ENCODE data around the gene PRKAG2. TPM values are rescaled to one million over a fixed set of nuclear protein-coding genes. Genes with fewer than 3 reads are reported as not detected.

The PRKAG2 gene
- total RNA-seq, 2 donors from 2014 or later: 41.3 to 51.8 TPM

- H3K27ac Mint-ChIP-seq: no peak overlapping the region
- ATAC-seq (no peak), DNase-seq (no peak)
- no peaks in the 10 kb centered on the region for H3K9me3 ChIP-seq (ENCODE audit: control insufficient read depth, low read length, poor library complexity, severe bottlenecking)
- peaks cover 6% of the 10 kb centered on the region for H3K36me3 Mint-ChIP-seq (ENCODE audit: low read depth)
- no peak overlapping the region for H3K4me3 Mint-ChIP-seq
- H3K4me1 Mint-ChIP-seq: peaks cover 11% of the 10 kb centered on the region
- H3K27me3 Mint-ChIP-seq: no peaks in the 10 kb centered on the region
These were observed 232.4 kb downstream of the PRKAG2 start for GRCh38 chr7:151644554-151644953.

- Mint-ChIP-seq H3K27ac (no peak overlapping the region), H3K27me3 (no peaks in the 10 kb centered on the region), H3K4me3 (no peak overlapping the region), H3K4me1 (peaks cover 10% of the 10 kb centered on the region), H3K36me3 (ENCODE audit: low read depth) (peaks cover 5% of the 10 kb centered on the region)
- DNase-seq: no peak
- H3K9me3 ChIP-seq (ENCODE audit: control insufficient read depth, low read length, poor library complexity, severe bottlenecking): no peaks in the 10 kb centered on the region
- no peak for ATAC-seq
These were observed 234.2 kb downstream of the PRKAG2 start for GRCh38 chr7:151642746-151643145.

GRCh38 chr7:151641587-151641986, 235.3 kb downstream of the PRKAG2 start:
- Mint-ChIP-seq H3K4me1 (peaks cover 7% of the 10 kb centered on the region), H3K36me3 (ENCODE audit: low read depth) (no peaks in the 10 kb centered on the region), H3K27me3 (no peaks in the 10 kb centered on the region), H3K27ac (no peak overlapping the region), H3K4me3 (no peak overlapping the region)
- no peak for DNase-seq
- ATAC-seq: no peak
- no peaks in the 10 kb centered on the region for H3K9me3 ChIP-seq (ENCODE audit: control insufficient read depth, low read length, poor library complexity, severe bottlenecking)

- no peak overlapping the region for H3K4me3 Mint-ChIP-seq
These were observed 239.1 kb downstream of the PRKAG2 start for GRCh38 chr7:151637781-151638261.

GRCh38 chr7:151634643-151635042, 242.3 kb downstream of the PRKAG2 start:
- H3K27ac Mint-ChIP-seq: no peak overlapping the region
- peaks cover 2% of the 10 kb centered on the region for H3K36me3 Mint-ChIP-seq (ENCODE audit: low read depth)
- H3K27me3 Mint-ChIP-seq: no peaks in the 10 kb centered on the region
- H3K4me1 Mint-ChIP-seq: peaks cover 15% of the 10 kb centered on the region
- H3K9me3 ChIP-seq (ENCODE audit: control insufficient read depth, low read length, poor library complexity, severe bottlenecking): no peaks in the 10 kb centered on the region
- no peak for DNase-seq
- no peak overlapping the region for H3K4me3 Mint-ChIP-seq
- ATAC-seq: no peak

More at GRCh38 chr7:151637781-151638261, 239.1 kb downstream of the PRKAG2 start:
- no peak for ATAC-seq
- no peaks in the 10 kb centered on the region for H3K36me3 Mint-ChIP-seq (ENCODE audit: low read depth)
- no peaks in the 10 kb centered on the region for H3K27me3 Mint-ChIP-seq
- H3K27ac Mint-ChIP-seq: no peak overlapping the region
- no peak for DNase-seq
- peaks cover 10% of the 10 kb centered on the region for H3K4me1 Mint-ChIP-seq
- H3K9me3 ChIP-seq (ENCODE audit: control insufficient read depth, low read length, poor library complexity, severe bottlenecking): no peaks in the 10 kb centered on the region

GRCh38 chr7:151633516-151633812, 243.5 kb downstream of the PRKAG2 start:
- peaks cover 2% of the 10 kb centered on the region for H3K36me3 Mint-ChIP-seq (ENCODE audit: low read depth)
- H3K27me3 Mint-ChIP-seq: no peaks in the 10 kb centered on the region
- DNase-seq (no peak), ATAC-seq (no peak)
- H3K4me3 Mint-ChIP-seq: peak overlapping the region; percentile 97
- H3K9me3 ChIP-seq (ENCODE audit: control insufficient read depth, low read length, poor library complexity, severe bottlenecking): no peaks in the 10 kb centered on the region
- H3K4me1 Mint-ChIP-seq: peaks cover 17% of the 10 kb centered on the region
- H3K27ac Mint-ChIP-seq: peak overlapping the region; percentile 95

GRCh38 chr7:151632750-151633515, 244.0 kb downstream of the PRKAG2 start:
- no peaks in the 10 kb centered on the region for H3K9me3 ChIP-seq (ENCODE audit: control insufficient read depth, low read length, poor library complexity, severe bottlenecking)
- H3K36me3 Mint-ChIP-seq (ENCODE audit: low read depth): peaks cover 2% of the 10 kb centered on the region
- peaks cover 20% of the 10 kb centered on the region for H3K4me1 Mint-ChIP-seq
- H3K27me3 Mint-ChIP-seq: no peaks in the 10 kb centered on the region
- DNase-seq: peak; percentile 24 to 32 (median 26)
- ATAC-seq: peak; percentile 58
- H3K27ac Mint-ChIP-seq: peak overlapping the region; percentile 95
- peak overlapping the region; percentile 97 for H3K4me3 Mint-ChIP-seq

GRCh38 chr7:151631953-151632749, 244.8 kb downstream of the PRKAG2 start:
- peak; percentile 89 for ATAC-seq
- Mint-ChIP-seq H3K27ac (peak overlapping the region; percentile 95), H3K4me3 (peak overlapping the region; percentile 97), H3K36me3 (ENCODE audit: low read depth) (peaks cover 2% of the 10 kb centered on the region), H3K4me1 (peaks cover 20% of the 10 kb centered on the region), H3K27me3 (no peaks in the 10 kb centered on the region)
- no peaks in the 10 kb centered on the region for H3K9me3 ChIP-seq (ENCODE audit: control insufficient read depth, low read length, poor library complexity, severe bottlenecking)
- DNase-seq: peak; percentile 88 to 95 (median 91)

GRCh38 chr7:151631570-151631952, 245.4 kb downstream of the PRKAG2 start:
- H3K4me3 Mint-ChIP-seq: peak overlapping the region; percentile 87
- peak; percentile 2 for ATAC-seq
- peaks cover 2% of the 10 kb centered on the region for H3K36me3 Mint-ChIP-seq (ENCODE audit: low read depth)
- H3K27ac Mint-ChIP-seq: peak overlapping the region; percentile 78
- H3K4me1 Mint-ChIP-seq: peaks cover 24% of the 10 kb centered on the region
- peak in 1 of 3 donors; percentile 9 for DNase-seq
- H3K27me3 Mint-ChIP-seq: no peaks in the 10 kb centered on the region
- H3K9me3 ChIP-seq (ENCODE audit: control insufficient read depth, low read length, poor library complexity, severe bottlenecking): no peaks in the 10 kb centered on the region

GRCh38 chr7:151630851-151631569, 245.9 kb downstream of the PRKAG2 start:
- peak overlapping the region; percentile 87 for H3K4me3 Mint-ChIP-seq
- DNase-seq (no peak), ATAC-seq (no peak)
- peaks cover 2% of the 10 kb centered on the region for H3K36me3 Mint-ChIP-seq (ENCODE audit: low read depth)
- no peaks in the 10 kb centered on the region for H3K9me3 ChIP-seq (ENCODE audit: control insufficient read depth, low read length, poor library complexity, severe bottlenecking)
- H3K27ac Mint-ChIP-seq: peak overlapping the region; percentile 78
- H3K4me1 Mint-ChIP-seq: peaks cover 25% of the 10 kb centered on the region
- no peaks in the 10 kb centered on the region for H3K27me3 Mint-ChIP-seq

- H3K9me3 ChIP-seq (ENCODE audit: control insufficient read depth, low read length, poor library complexity, severe bottlenecking): no peaks in the 10 kb centered on the region
- Mint-ChIP-seq H3K4me1 (peaks cover 28% of the 10 kb centered on the region), H3K36me3 (ENCODE audit: low read depth) (peaks cover 2% of the 10 kb centered on the region), H3K4me3 (peak overlapping the region; percentile 87), H3K27me3 (no peaks in the 10 kb centered on the region), H3K27ac (no peak overlapping the region)
- ATAC-seq (no peak), DNase-seq (no peak)
These were observed 246.6 kb downstream of the PRKAG2 start for GRCh38 chr7:151630358-151630757.

GRCh38 chr7:151629713-151630272, 247.1 kb downstream of the PRKAG2 start:
- peaks cover 32% of the 10 kb centered on the region for H3K4me1 Mint-ChIP-seq

More at GRCh38 chr7:151629713-151630272, 247.1 kb downstream of the PRKAG2 start:
- Mint-ChIP-seq H3K4me3 (no peak overlapping the region), H3K27ac (no peak overlapping the region), H3K36me3 (ENCODE audit: low read depth) (peaks cover 5% of the 10 kb centered on the region), H3K27me3 (no peaks in the 10 kb centered on the region)
- ATAC-seq (no peak), DNase-seq (no peak)
- H3K9me3 ChIP-seq (ENCODE audit: control insufficient read depth, low read length, poor library complexity, severe bottlenecking): no peaks in the 10 kb centered on the region

Data from T-helper 17 cell (primary cell).